ENCODE measurements around the gene MET. TPM values are rescaled to one million over a fixed set of nuclear protein-coding genes. Genes with fewer than 3 reads are reported as not detected.

MET gene
- total and polyA plus RNA-seq, 2 of the 8 experiments (the other 6 are each of a cell fraction or from before 2014, with no cell fraction given), result 3.5 to 12.9 TPM

- TF ChIP-seq CHD7 (IDR thresholded peaks at IDR 0.05; ENCODE audit: insufficient replicate concordance, low read length) (no peak), HDAC6 (IDR thresholded peaks at IDR 0.05; ENCODE audit: low read depth, low read length) (no peak), GTF2F1 (IDR thresholded peaks at IDR 0.05; ENCODE audit: borderline replicate concordance, low read depth, low read length) (no peak), GABPA (IDR thresholded peaks at IDR 0.05; ENCODE audit: borderline replicate concordance, insufficient read depth, low read length) (no peak), HDAC2 (IDR thresholded peaks at IDR 0.05; ENCODE audit: borderline replicate concordance in 1 of 2, low read depth in 2 of 2, low read length in 2 of 2) (no peak), CHD1 (IDR thresholded peaks at IDR 0.05; ENCODE audit: low read depth, low read length) (no peak), CREB1 (IDR thresholded peaks at IDR 0.05) (no peak), EZH2 (IDR thresholded peaks at IDR 0.05; ENCODE audit: low read depth, low read length, severe bottlenecking) (no peak), SRF (IDR thresholded peaks at IDR 0.05; ENCODE audit: low read depth, low read length) (no peak), TBP (IDR thresholded peaks at IDR 0.05; ENCODE audit: low read depth, low read length) (no peak), BCL11A (IDR thresholded peaks at IDR 0.05; ENCODE audit: low read depth in 2 of 2, low read length in 2 of 2) (no peak), RXRA (IDR thresholded peaks at IDR 0.05; ENCODE audit: insufficient read depth, low read depth, low read length) (no peak)
These were observed 139.8 kb downstream of the MET start (continued) for GRCh38 chr7:116811768-116812167.
